D721Med (cell line): ENCODE measurements around the gene PIK3R6.

Source experiments
- DNase-seq: peaks from one replicate; pipeline ENCODE4 v3.0.0; 2011; ENCODE audit warnings: low spot score; ENCODE audit not compliant: insufficient read length
- FAIRE-seq: peaks from 2 replicates; lab custom pipeline; 2011; peaks lifted over from hg19 to GRCh38; lab: Jason Lieb, UNC
- TF ChIP-seq, protein P1 (sequence below): IDR thresholded peaks from 2 replicates; pipeline ENCODE4 v1.5.1; 2012; ENCODE audit warnings: mild to moderate bottlenecking, control low read depth; ENCODE audit not compliant: insufficient read depth; ENCODE audit errors: missing control alignments

The PIK3R6 gene, protein sequence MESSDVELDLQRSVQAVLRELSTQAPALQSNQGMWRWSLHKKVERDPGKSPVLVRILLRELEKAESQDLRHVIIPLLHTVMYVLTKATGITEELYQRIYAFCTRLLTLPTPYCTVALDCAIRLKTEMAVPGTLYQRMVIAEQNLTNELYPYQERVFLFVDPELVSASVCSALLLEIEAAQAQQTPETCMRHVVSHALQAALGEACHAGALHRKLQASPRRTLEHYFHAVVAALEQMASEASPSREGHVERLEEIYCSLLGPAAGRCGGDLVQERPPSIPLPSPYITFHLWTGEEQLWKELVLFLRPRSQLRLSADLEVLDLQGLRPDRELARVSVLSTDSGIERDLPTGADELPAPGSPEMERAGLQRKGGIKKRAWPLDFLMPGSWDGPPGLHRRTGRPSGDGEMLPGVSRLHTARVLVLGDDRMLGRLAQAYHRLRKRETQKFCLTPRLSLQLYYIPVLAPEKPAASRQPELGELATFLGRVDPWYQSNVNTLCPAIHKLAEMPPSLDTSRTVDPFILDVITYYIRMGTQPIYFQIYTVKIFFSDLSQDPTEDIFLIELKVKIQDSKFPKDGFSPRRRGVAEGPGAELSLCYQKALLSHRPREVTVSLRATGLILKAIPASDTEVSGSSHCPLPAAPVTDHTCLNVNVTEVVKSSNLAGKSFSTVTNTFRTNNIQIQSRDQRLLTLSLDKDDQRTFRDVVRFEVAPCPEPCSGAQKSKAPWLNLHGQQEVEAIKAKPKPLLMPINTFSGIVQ

DNA sequence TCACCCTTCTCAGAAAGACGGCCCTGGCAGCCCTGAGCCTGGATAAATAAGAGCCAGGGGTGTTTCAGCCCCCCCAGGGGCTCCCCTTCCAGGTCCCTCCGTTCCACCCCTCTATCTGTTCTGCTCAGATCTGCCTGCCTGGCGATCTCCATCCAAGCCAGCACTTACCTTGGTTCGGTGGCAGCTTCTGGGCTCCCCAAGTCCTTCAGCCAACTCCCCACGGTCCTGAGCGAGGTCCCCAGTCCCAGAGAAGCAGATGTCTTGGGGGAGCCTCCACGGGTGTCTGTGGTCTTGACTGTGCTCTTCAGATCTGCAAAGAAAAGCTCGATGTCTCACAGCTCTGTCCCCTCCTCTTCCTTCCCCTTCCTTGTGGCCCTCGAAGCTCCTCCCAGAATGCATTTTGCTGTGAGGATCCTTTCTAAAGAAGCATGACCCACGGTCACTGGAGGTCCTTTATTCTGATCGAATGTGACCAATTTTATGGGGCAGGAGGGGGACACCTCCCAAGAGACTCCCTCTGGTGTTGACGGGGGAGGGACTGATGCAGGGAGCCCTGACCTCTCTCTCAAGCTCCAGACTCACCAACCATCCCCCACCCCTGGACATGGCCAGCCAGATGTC lies at the start of gene PIK3R6:
PIK3R6 (minus strand) TSS at position 314 of the 621 bp plus-strand sequence. CDS start 17,880 bp downstream, outside the sequence.
- FAIRE-seq = no peak

DNA sequence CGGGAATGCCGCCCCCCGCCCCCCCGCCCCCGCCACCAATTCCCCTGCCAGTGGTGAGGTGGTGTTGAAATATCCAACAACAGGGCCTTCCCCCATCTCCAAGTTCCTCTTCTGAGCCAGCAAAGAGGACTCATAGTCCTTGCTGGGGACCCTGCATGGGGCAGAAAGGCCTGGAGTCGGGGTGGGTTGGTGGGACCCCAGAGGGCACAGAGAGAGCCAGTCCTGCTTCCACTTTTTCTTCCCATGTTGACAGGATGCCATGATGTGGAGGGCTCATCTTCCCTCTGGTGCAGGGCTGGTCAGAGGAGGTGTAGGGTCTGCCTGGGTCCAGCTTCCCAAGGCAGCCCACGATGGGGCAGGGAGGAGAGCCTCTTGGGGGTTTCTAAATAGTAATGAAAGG lies 49.0 kb upstream of the PIK3R6 start:
- FAIRE-seq (no peak), DNase-seq (no peak)
- TF ChIP-seq, protein P1, sequence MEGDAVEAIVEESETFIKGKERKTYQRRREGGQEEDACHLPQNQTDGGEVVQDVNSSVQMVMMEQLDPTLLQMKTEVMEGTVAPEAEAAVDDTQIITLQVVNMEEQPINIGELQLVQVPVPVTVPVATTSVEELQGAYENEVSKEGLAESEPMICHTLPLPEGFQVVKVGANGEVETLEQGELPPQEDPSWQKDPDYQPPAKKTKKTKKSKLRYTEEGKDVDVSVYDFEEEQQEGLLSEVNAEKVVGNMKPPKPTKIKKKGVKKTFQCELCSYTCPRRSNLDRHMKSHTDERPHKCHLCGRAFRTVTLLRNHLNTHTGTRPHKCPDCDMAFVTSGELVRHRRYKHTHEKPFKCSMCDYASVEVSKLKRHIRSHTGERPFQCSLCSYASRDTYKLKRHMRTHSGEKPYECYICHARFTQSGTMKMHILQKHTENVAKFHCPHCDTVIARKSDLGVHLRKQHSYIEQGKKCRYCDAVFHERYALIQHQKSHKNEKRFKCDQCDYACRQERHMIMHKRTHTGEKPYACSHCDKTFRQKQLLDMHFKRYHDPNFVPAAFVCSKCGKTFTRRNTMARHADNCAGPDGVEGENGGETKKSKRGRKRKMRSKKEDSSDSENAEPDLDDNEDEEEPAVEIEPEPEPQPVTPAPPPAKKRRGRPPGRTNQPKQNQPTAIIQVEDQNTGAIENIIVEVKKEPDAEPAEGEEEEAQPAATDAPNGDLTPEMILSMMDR = no peak

More for the DNA sequence above, at the start of gene PIK3R6:
- TF ChIP-seq, protein P1 = no peak
- no peak for DNase-seq

DNA sequence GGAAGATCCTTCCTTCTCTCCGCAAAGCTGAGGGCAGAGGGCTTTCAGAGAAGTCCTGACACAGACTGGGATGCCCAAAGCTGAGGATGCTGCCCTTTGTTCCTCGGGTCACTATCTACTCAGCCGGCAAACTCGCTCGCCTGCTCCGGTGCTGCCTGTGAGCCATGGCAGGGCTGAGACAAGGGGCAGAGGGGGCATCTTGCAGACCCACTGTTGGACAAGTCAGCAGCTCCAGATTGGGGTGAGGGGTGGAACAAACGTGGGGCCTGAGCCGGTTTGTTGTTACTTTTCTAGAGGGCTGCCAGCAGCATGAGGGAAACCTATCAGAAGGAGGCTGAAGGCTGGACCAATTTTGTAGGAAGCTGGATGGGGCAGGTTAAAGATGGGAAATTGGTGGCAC lies 47.1 kb upstream of the PIK3R6 start:
- FAIRE-seq (no peak), DNase-seq (no peak)
- TF ChIP-seq, protein P1 = no peak

DNA sequence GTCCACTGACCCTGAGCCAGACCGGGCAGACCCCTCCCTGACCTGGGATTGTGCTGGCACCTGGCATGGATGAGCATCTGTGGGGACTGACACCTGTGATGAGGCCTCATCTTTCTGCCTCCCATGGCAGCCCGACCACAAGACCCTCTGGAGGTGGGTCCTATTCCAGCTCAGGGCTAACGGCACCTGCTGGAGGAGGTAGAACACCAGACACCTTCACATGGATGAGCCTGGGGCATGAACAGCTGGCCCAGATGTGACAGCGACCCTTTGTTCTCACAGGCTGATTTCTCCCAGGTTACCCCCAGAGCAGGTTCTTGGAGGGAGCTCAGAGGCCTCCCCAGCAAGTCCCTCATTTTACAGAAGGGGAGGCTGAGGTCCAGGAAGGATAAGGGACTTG lies 46.4 kb upstream of the PIK3R6 start:
- FAIRE-seq (no peak), DNase-seq (no peak)
- TF ChIP-seq, protein P1 = no peak

DNA sequence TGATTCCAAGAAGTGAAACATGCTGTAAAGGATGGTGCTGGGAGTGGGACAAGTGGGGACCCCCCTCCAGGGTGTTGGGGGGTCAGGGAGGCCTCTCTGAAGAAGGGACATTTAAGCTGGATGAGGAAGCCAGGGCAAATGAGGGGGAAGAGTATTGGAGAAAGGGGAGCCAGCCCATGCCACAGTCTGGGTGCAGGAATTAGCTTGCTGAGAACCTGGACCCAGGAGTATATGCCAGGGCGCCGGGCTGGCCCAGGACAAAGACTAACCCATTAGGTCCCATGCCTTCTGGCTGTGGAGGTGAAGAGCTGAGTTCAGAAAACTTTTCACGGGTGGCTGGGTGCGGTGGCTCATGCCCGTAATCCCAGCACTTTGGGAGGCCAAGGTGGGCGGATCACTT lies 45.6 kb upstream of the PIK3R6 start:
- DNase-seq (no peak), FAIRE-seq (no peak)
- TF ChIP-seq, protein P1 = no peak

DNA sequence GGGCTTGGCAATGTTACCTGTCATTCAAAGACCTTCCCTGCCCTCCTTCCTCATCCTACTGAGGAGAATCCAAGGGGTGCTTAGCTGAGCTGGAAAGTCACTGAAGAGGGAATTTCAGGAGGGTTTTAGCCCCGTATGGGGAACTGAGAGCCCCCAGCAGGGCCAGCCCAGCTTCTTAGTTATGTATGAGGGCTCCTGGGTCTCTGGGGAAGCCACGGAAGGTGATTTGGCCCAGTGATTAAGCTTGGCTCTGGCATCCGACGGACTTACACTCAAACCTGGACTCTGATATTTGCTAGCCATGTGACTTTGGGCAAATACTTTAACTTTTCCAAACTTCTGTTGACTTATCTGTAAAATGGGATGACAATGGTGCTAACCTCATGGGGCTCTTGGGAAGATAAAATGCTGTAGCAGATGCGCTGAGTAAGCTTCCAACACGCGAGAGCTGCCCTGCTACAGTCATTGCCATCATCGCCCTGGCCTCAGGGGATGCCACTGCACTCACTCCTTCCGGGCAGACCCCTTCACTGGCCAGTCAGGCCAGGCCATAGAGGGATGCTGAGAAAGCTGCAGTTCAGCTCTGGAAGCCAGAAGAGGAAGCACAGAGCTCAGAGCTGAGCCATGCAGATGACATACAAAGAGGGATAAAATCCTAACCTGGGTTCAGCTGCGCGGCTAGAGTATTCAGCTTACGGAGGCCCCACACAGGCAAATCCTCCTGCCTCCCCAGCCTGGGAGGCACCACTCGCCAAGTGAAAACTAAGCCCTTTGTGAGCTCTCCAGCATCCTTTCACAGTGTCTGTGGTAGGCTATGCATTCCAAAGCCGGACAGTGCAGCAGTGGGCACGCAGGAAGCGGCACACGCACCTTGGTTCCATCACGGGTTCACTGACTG lies 44.9 kb upstream of the PIK3R6 start:
- FAIRE-seq = no peak
- no peak for DNase-seq
- TF ChIP-seq, protein P1 = no peak
